GM10847 (cell line): ENCODE data around the gene CPEB2.

Experiments
- POLR2A ChIP-seq: IDR thresholded peaks from 2 replicates; pipeline ENCODE4 v1.6.1; 2011; ENCODE audit not compliant: insufficient read length; ENCODE audit errors: extremely low read depth

Gene CPEB2

DNA sequence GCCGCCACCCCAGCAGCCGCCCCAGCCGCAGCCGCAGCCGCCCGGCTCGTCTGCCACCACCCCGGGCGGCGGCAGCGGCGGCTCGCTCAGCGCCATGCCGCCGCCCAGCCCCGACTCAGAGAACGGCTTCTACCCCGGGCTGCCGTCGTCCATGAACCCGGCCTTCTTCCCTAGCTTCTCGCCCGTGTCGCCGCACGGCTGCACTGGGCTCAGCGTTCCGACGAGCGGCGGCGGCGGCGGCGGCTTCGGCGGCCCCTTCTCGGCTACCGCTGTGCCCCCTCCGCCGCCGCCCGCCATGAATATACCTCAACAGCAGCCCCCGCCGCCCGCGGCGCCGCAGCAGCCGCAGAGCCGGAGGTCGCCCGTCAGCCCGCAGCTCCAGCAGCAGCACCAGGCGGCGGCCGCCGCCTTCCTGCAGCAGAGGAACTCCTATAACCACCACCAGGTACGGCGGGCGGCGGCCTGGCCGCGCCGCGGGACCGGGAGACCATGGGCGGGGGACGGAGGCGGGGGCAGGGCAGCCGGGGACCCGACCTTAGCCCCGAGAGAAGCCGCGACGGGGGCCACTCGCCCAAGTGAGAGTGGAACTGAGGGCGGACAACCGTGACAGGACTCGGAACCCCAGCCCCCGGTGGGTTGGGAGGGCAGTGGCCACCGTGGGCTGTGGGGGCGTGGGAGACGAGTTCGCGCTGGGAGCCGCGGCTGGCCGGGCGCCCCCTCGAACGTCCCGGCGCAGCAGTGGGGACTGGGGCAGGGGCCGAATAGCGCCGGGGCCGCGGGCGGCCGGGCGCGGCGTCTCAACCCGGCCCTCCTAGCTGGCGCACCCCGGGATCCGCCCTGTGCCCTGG is 1.8 kb downstream of the CPEB2 start:
- no peak for TF ChIP-seq POLR2A

DNA sequence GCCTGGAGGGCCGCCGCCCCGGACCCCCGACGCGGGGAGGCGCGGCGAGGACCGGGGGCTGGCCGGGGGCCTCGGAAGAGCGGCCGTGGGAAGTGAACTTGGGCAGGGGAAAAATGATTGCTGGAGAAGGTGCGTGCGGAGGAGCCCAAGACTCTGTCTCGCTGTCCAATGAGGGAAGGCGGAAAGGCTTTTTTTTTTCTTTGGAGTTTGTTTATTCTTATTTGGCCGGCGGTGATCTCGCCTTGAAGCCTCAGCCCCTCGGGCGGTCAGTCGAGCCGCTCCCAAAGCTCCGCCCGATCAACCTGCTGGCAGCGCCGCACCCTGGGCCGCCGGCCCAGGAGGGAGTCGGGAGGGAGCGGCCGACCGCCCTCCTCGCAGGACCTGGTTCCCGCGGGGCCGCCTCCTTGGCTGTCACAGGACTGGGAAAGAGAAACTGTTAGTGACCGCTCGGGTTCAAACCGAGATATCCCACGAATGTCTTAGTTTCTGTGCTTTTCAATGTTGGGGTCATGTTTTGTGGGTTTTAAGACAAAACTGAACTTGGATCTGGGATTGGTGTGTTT is 2.5 kb downstream of the CPEB2 start:
- no peak for TF ChIP-seq POLR2A

DNA sequence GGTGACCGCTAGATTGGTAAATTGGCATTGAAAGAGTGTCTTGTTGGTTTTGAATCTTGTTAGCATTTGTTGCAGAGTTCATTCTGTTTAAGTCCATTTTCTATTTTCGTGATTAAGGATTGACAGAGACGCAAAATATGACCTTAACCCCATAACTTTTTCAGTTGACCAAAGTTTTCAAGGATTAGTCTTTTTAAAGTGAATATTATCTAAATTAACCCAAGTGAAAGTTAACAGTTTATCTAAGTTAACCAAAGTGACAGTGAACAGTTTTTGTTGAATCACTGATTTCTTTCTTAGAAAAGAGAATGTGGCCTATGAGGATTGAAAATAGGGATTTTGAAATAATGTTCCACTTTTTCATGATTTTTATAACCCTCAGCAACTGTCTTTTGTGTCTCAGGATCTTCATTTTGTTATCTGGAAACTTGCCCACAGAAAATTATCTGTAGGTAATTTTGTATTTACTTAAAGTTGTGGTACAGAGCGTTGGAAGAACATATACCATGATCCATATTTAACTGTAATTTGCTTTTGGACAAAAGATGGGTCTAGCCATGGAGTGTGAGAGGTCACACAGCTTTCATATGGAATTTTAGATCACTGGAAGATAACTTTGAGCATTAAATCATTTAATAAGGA is 3.3 kb downstream of the CPEB2 start:
- TF ChIP-seq POLR2A, result no peak

DNA sequence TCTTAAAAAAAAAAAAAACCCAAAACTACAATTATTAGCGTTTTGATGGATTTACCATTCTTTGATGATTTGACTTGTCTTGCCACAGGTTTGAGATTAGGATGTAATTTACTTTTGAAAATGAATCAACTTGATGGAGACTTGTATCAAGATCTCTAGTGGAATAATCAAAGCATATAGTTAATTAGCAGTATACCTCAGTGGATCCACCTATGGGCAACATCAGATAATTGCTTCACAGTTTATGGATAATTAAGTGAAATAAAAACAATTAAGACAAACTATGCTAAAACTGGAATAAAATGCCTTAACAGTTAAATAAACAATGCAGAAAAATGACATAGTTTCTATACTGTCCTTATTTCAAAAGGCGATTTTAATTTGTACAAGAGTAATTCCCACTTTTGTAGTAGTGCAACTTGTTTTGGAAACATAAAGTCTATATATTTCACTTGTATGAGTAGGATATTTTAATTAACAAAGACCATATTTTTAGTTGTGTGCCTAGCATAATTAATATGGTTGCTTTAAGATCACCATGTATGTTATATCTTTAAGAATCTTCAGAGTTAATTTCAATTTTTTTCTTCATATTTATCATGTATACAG is 4.2 kb downstream of the CPEB2 start:
- no peak for TF ChIP-seq POLR2A

DNA sequence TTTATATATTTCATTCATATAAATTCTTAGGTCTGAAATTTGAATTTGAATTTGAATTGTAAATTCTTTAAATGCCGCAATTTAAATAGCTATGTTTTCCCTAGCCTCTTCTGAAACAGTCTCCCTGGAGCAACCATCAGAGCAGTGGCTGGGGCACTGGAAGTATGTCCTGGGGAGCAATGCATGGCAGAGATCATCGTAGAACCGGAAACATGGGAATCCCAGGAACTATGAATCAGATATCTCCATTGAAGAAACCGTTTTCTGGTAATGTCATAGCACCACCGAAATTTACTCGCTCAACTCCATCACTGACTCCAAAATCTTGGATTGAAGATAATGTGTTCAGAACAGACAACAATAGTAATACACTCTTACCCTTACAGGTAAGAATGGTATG is 4.9 kb downstream of the CPEB2 start:
- TF ChIP-seq POLR2A, result no peak

DNA sequence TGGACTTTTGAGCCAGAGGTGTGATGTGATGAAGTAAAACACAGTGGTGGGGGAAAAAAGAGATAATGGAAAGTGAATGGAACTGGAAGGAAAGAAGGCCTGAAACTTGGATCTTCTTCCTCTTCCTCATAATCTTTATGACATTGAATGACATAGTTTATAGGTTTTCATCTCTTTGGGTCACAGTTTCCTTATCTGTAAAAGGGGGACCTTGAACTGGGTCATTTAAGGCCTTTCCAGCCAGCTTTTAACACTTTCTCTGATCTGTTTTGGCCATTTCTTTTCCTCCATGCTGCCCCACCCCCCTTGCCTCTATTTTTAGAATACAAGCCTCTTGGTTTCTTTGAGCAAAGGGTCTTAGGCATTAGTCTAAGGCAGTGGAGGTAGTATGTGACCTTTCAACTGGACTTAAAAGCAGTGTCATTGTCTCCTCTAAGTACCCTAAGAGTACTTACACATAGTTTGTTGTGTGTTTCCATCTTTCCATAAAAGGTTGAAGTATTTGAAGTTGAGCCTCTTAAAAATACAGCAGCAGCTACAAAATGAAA is 7.8 kb downstream of the CPEB2 start:
- TF ChIP-seq POLR2A, result no peak

DNA sequence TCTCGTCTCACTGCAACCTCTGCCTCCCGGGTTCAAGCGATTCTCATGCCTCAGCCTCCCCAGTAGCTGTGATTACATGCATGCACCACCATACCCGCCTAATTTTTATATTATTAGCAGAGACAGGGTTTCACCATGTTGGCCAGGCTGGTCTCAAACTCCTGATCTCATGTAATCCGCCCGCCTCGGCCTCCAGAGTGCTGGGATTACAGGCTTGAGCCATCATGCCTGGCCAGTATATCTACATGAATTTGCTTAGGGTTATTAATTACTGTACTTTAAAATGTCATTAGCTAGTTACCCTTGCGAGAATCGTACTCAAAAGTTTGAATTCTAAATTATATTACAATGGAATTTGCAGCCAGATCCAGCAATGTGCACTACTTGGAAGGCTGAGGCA is 8.9 kb downstream of the CPEB2 start:
- no peak for TF ChIP-seq POLR2A

DNA sequence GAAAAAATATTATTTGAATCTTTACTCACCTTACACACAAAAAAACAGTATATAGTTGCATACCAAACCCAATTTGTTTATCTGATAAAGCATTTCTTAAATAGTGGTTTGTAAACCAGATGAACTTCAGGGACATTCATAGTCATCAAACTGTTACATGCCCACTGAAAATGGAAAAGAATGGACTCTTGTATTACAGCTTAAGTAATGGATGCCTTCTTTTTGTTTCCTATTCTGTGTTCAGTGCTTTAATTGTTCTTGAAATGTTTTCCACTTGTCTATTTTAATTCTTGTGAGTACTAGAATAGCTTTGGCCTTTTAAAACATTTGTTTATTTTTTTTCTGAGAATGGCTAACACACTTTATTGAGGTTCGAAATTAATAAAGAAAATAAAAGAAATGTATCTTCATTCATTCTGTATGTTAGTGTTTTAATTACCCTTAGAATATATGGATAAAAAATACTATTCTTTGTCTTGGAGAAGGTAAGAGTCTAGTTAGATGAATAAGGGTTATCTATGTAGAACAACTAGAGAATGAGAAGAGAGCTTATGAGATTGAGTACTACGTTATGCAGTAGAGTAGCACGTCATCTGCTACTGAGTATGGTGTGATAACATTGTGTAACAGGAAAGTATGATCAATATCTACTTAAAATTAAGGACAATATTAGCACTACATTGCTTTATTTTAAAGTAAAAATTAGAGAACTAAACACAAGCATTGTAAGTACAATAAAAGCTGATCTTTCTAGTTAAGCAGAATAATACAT is 9.9 kb downstream of the CPEB2 start:
- no peak for TF ChIP-seq POLR2A

DNA sequence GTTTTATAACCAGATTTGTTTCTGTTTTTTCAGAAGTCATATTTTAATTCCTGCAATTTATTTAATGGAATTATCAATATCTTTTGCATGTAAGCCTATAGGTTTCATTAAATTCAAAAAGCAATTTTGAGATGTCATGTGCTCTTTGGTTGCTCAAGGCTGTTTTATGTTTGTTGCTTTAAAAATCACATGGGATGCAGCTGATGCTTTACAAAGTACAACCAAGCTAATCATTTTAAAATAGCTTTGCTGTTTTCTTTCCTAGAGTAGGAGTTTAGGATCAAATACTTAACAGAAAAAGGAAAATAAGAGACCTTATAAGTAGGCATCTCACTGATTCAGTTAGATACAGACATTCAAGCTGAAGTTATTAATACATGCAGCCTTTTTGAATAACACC is 11.3 kb downstream of the CPEB2 start:
- no peak for TF ChIP-seq POLR2A

DNA sequence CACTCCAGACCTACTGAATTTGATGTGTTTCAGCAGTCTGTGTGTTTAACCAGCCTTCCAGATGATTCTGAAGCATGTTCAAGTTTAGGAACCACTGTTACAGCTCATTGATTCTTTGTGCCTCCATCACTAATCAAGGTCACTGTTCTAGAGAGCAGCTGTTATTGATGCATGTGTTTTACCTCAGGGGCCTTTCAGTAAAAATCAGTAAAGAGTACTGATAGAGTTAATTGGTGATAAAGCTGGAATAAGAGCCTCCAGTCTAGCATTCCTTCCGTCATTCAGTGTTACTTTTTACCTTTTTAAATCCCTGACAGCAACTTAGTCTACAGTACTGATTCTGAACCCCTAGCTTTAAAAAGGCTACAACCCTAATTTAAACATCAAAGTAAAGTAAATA is 12.9 kb downstream of the CPEB2 start:
- no peak for TF ChIP-seq POLR2A

DNA sequence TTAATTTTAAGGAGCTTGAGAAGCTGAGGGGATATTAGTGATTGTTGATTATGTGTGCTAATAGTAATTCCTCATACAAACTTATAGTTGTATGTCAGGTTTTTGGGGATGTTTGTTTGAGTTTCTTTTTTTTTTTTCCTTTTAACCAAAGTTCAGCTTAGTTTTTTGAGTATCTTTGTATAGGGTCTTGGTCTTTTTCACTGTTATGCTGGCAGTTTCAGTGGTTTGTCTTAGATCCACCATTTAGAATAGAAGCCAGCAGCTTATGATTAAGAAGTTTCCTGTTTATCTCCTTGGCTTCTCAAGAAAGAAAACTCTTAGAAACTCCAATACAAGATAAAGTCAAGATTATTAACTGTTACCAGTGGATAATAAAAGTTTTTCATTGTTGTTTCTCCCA is 16.1 kb downstream of the CPEB2 start:
- TF ChIP-seq POLR2A, result no peak

DNA sequence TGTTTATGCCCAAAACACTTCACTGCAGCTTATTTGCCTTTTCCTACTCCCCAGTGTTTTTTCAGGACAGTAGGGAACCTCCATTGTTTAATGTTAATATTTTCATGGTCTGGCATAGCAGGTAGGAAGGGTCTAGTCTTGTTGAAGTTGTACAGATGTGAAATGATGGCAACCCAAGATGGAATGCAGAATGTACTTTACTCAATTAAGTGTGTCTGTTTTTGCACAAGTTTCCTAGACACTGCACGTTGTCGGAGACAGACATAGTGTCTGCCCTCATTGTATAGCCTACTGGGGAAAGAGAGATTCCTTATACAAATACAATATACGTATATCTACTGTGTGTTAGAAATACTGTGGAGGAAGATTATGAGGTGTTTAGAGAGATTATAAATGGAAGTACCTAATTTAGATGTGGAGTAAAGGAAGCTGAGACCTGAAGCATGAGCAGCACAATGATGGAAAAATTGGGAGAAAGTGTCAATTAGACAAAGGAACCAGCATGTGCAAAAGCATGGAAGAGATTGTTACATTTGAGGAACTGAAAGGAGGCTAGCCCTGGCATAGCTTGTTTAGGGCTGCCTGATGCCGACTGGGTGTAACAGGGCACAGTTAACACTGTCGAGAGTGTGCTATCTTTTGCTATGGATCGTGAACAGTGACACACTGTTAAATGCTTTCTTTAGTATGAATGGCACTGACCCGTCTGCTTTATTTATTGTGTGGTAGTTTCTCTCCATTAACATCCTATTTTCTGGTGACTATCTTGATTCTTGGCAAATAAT is 18.4 kb downstream of the CPEB2 start:
- no peak for TF ChIP-seq POLR2A

DNA sequence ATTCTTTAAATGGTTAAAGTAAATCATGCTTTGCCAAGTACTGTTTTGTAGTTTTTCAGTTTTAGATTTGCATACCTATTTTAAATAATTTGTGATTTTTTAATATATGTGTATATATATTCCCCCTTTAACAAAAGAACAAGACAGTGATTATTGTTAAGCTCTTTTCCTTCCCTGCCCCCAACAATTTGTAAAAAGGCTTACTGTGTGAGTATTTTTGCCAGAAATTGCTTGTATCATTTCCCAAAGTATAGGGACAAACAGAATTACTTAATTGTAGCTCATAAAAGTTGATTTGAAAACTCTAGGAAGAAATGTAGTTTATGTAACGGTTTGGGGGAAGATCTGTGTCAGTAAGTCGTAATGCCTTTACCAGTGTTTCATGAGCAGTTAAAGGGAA is 19.0 kb downstream of the CPEB2 start:
- no peak for TF ChIP-seq POLR2A

DNA sequence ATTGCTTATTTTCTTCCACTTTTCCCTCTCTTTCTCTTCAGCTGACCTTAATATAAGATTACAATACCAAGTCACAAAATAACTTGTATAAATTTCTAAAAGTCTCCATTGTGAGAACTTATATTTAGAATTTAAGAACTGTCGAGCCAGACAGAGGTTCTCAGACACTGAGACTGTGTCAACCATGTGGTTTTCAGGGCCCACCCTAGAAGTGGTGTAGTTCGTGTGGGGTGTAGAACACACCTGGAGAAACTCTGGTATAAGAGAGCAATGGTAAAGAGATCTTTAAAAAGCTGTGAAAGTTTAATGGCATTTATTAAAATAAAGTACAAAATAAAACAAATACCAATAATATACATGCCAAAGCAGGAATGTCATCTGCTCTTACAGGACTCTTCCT is 19.7 kb downstream of the CPEB2 start:
- TF ChIP-seq POLR2A, result no peak

DNA sequence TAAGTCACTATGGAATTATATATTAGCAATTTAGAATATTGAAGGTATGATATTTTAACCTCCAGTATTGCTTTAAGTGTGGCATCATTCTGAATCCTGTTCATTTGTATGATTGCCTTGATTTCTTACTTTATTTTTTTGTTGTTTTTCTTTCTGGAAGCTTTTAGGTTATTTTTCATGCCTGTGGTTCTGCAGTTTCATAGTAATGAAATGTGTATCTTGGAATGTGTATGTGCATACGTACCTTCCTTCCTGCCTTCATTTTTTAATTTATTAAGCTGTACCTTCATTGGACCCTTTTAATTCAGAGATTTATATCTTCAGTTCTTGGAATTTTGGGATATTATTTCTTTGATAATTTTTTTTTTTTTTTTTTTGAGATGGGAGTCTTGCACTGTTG is 22.1 kb downstream of the CPEB2 start:
- TF ChIP-seq POLR2A, result no peak

DNA sequence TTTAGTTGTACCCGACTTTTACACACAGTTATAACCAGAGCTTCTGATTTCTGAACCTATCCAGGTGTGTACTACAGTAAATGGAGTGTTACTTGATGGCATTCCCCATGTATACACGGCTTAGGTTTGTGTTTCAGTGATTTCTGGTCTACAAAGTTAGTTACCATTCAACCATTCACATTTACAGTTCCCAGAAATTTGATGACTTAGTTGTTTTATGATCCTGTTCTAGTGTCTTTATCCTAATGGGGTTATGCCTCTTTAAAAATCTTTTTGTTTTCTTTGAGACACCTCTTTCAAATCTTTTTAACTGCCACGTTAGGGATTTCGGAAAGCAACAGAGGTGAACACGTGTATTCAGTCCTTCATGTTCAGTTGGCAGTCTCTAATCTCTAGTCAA is 23.4 kb downstream of the CPEB2 start:
- no peak for TF ChIP-seq POLR2A
